Measurements from ENCODE around the gene MYRIP.

DNA sequence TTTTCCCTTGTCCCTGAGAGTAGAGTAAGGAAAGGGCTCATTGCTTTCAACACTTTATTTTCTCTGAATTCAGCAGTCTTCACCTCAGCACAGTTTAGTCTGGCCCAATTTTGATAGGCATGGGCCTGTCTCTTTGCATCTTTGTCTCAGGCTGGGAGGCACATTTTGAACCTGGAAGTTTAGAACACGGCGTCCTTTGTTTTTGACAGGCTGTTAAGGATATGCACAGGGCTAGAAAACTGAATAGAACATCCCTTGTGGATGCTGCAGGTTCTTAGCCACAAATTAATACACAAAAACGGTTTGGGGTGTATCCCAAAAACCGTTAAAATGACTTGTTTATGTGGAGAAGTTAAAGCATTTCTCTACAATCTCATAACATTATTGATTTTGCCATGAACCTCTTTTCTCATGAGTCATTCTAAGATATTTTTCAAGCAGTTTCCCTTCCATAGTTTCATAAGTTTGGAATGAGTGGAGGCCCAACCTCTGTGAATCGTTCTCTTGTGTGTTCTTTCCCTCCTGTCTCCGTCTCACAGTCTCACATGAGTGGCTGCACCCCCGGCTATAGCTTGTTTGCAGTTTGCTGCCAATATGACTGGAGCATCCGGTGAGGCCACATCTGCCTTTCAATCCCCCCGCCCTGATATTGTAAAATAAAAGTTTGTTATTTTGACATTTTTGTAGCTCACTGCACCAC lies 307.2 kb downstream of the MYRIP start:
- TF ChIP-seq, protein P1, sequence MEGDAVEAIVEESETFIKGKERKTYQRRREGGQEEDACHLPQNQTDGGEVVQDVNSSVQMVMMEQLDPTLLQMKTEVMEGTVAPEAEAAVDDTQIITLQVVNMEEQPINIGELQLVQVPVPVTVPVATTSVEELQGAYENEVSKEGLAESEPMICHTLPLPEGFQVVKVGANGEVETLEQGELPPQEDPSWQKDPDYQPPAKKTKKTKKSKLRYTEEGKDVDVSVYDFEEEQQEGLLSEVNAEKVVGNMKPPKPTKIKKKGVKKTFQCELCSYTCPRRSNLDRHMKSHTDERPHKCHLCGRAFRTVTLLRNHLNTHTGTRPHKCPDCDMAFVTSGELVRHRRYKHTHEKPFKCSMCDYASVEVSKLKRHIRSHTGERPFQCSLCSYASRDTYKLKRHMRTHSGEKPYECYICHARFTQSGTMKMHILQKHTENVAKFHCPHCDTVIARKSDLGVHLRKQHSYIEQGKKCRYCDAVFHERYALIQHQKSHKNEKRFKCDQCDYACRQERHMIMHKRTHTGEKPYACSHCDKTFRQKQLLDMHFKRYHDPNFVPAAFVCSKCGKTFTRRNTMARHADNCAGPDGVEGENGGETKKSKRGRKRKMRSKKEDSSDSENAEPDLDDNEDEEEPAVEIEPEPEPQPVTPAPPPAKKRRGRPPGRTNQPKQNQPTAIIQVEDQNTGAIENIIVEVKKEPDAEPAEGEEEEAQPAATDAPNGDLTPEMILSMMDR (IDR thresholded peaks at IDR 0.05 in 8 of 11, conservative IDR thresholded peaks at IDR 0.05 in 3 of 11) = no peak
- TF ChIP-seq POLR2A (IDR thresholded peaks at IDR 0.05) (no peak), POLR2AphosphoS5 (IDR thresholded peaks at IDR 0.05) (no peak)
